K562 (cell line): ENCODE data around the gene CLHC1. TPM values are rescaled to one million over a fixed set of nuclear protein-coding genes. Genes with fewer than 3 reads are reported as not detected.

ENCODE experiments used
- CCNT2 ChIP-seq: IDR thresholded peaks from 2 replicates; pipeline ENCODE4 v1.6.1; 2011; ENCODE audit warnings: borderline replicate concordance, low read depth, mild to moderate bottlenecking, moderate library complexity, mixed read lengths, low read length; ENCODE audit not compliant: insufficient read length; ENCODE audit errors: extremely low read depth
- CEBPG ChIP-seq, 3 experiments: fragments of 200-800 bp in 1 of 3; sonication (Bioruptor generic) in 1 of 3; sonication (generic) in 1 of 3; formaldehyde crosslinking in 1 of 3; IDR thresholded peaks in 2 of 3; conservative IDR thresholded peaks in 1 of 3; 2 replicates each; pipeline versions ENCODE4 v1.6.1 to v1.8.0; 2016 to 2022; ENCODE audit warnings: missing compliant biosample characterization in 2 of 3, missing genetic modification characterization in 2 of 3, mild to moderate bottlenecking in 1 of 3, missing genetic modification reagents in 1 of 3
- ELF1 ChIP-seq: fragments of 200-800 bp; sonication (Bioruptor generic); IDR thresholded peaks from 2 replicates; pipeline ENCODE4 v1.6.1; 2016; ENCODE audit warnings: missing genetic modification characterization, missing compliant biosample characterization
- HDAC2 ChIP-seq: fragments of 450-650 bp; IDR thresholded peaks from 2 replicates; pipeline ENCODE4 v1.6.1; 2016; ENCODE audit warnings: mild to moderate bottlenecking
- HSF4 ChIP-seq: fragments of 250-450 bp; sonication (Bioruptor Pico); IDR thresholded peaks from 2 replicates; pipeline ENCODE4 v2.1.2; 2022; ENCODE audit warnings: mild to moderate bottlenecking, moderate library complexity, borderline replicate concordance
- KLF1 ChIP-seq: fragments of 450-650 bp; IDR thresholded peaks from 2 replicates; pipeline ENCODE4 v1.6.1; 2016; ENCODE audit warnings: missing genetic modification characterization, missing compliant biosample characterization
- MCM5 ChIP-seq: fragments of 450-650 bp; IDR thresholded peaks from 2 replicates; pipeline ENCODE4 v1.6.1; 2016; ENCODE audit warnings: low read depth
- MTA3 ChIP-seq: fragments of 450-650 bp; formaldehyde crosslinking; IDR thresholded peaks from 2 replicates; pipeline ENCODE4 v1.6.1; 2017; ENCODE audit warnings: mild to moderate bottlenecking, borderline replicate concordance
- PHB2 ChIP-seq: fragments of 450-650 bp; IDR thresholded peaks from 2 replicates; pipeline ENCODE4 v1.6.1; 2017; ENCODE audit warnings: low read depth
- POLR3G ChIP-seq: IDR thresholded peaks from 2 replicates; pipeline ENCODE4 v1.6.1; 2011; ENCODE audit not compliant: insufficient read length, insufficient replicate concordance; ENCODE audit errors: extremely low read depth
- PPARD ChIP-seq: fragments of 250-450 bp; sonication (Bioruptor Pico); IDR thresholded peaks from 2 replicates; pipeline ENCODE4 v1.8.0; 2022; ENCODE audit warnings: inconsistent platforms, mild to moderate bottlenecking, moderate library complexity
- RBM14 ChIP-seq: fragments of 200-400 bp; formaldehyde crosslinking; IDR thresholded peaks from 2 replicates; pipeline ENCODE4 v1.6.1; 2018; ENCODE audit warnings: low read depth, mild to moderate bottlenecking, low read length, moderate library complexity, borderline replicate concordance; ENCODE audit not compliant: insufficient read depth
- SMAD3 ChIP-seq: fragments of 450-650 bp; formaldehyde crosslinking; conservative IDR thresholded peaks from 2 replicates; pipeline ENCODE4 v1.4.0; 2020; ENCODE audit warnings: mild to moderate bottlenecking
- SMAD4 ChIP-seq: fragments of 250-450 bp; sonication (Bioruptor Pico); conservative IDR thresholded peaks from 2 replicates; pipeline ENCODE4 v1.8.0; 2021; ENCODE audit warnings: inconsistent platforms, mild to moderate bottlenecking, moderate library complexity
- SUPT5H ChIP-seq: fragments of 450-650 bp; IDR thresholded peaks from 2 replicates; pipeline ENCODE4 v1.6.1; 2016
- ZBTB1 ChIP-seq: sonication (generic); formaldehyde crosslinking; IDR thresholded peaks from 2 replicates; pipeline ENCODE4 v1.8.1; 2023; ENCODE audit warnings: missing genetic modification reagents, low read depth, mild to moderate bottlenecking, borderline replicate concordance
- ZNF586 ChIP-seq: fragments of 450-650 bp; formaldehyde crosslinking; conservative IDR thresholded peaks from 2 replicates; pipeline ENCODE4 v1.4.0; 2020; ENCODE audit warnings: mild to moderate bottlenecking, moderate library complexity
- polyA plus RNA-seq, 8 experiments: library from polyadenylated mRNA; depleted of rRNA in 4 of 8; stranded (reverse) in 5 of 8; unstranded in 3 of 8; fragments of >200 nt; fragmentation: Nextera tagmentation in 2 of 8; fragmentation: Illumina TruSeq in 1 of 8; extraction: Ambion mirVana in 2 of 8; extraction: Trizol in 1 of 8; gene quantifications; 2 replicates each; pipeline versions ENCODE4 v1.2.1 to v1.2.3, GENCODE V29; 2011 to 2014; ENCODE audit warnings: inconsistent platforms in 1 of 8, missing spikeins in 1 of 8
- total RNA-seq, 7 experiments: library from RNA; depleted of rRNA in 6 of 7; stranded (reverse); fragments of >200 nt in 6 of 7; fragmentation: Illumina TruSeq in 2 of 7; extraction: Trizol in 2 of 7; gene quantifications; 2 replicates each; pipeline versions ENCODE4 v1.2.1 to v1.2.3, GENCODE V29; 2011 to 2021; ENCODE audit warnings: low replicate concordance in 1 of 7
- TF ChIP-seq, protein P1 (sequence below): fragments of 250-450 bp; sonication (Bioruptor Pico); IDR thresholded peaks from 2 replicates; pipeline ENCODE4 v1.8.0; 2021; ENCODE audit warnings: moderate library complexity, mild to moderate bottlenecking, inconsistent platforms
- TF ChIP-seq, protein P2 (sequence below): fragments of 450-650 bp; formaldehyde crosslinking; IDR thresholded peaks from 2 replicates; pipeline ENCODE4 v1.4.0; 2020; ENCODE audit warnings: mild to moderate bottlenecking, moderate library complexity
- TF ChIP-seq, protein P3 (sequence below): fragments of 250-450 bp; sonication (Bioruptor Pico); IDR thresholded peaks from 2 replicates; pipeline ENCODE4 v1.5.0; 2021

The CLHC1 gene
- total and polyA plus RNA-seq, 9 of the 15 experiments (the other 6 are each of a cell fraction or from before 2014, with no cell fraction given) = 3.7 to 14.3 (median 8.6) TPM

DNA sequence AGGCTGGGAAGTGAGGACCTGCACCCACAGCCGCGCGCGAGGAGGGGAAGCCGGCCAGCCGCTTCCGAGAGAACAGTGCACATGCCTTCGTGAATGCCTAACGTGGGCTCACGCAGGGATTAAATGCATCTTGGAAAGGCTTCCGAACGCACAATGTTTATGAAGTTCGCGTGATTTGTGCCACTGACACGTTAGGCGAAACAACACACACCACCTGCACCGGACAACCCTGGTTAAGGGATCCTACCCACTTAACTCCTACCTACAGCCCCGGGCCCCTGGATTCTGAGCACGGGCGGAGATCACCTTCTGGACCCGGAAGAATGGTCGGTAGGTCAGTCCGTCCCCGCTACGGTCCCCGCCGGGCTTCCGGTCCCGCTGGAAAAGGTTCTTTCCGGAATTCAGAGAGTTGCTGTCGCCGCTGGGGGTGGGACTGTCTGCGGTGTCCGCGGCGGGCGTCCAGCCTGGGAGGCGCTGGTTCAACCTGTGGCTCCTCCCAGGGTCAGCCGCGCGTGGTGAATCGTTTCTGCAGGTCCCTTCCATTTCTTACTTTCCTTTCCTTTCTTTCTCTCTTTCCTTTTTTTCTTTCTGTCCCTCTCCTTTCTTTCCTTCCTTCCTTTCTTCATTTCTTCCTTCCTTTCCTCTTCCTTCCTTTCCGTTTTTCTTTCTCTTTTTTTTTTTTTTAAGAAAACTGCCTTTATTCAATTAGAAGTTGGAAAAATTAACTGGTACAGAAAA lies 37.0 kb upstream of the CLHC1 start, which contains the start of gene MTIF2 (continued):
- peak; percentile 100 for TF ChIP-seq SMAD4 (CRISPR knock-in tag)
- TF ChIP-seq POLR3G = no peak
- TF ChIP-seq CEBPG (CRISPR knock-in tag; IDR thresholded peaks at IDR 0.05) = no peak
- no peak for TF ChIP-seq CEBPG (tag; conservative IDR thresholded peaks at IDR 0.05 in 1 of 2, IDR thresholded peaks at IDR 0.05 in 1 of 2)
- TF ChIP-seq SUPT5H = peak; percentile 94
- peak; percentile 74; the same call in 1 of the 2 replicates for TF ChIP-seq HDAC2
- no peak for TF ChIP-seq PPARD (CRISPR knock-in tag)
- no peak; the same call in 1 of the 2 replicates for TF ChIP-seq ZBTB1 (CRISPR knock-in tag)
- no peak for TF ChIP-seq HSF4 (CRISPR knock-in tag)
- TF ChIP-seq SMAD3 (CRISPR knock-in tag) = peak; percentile 18; the same call in 1 of the 2 replicates
- TF ChIP-seq, protein P1, sequence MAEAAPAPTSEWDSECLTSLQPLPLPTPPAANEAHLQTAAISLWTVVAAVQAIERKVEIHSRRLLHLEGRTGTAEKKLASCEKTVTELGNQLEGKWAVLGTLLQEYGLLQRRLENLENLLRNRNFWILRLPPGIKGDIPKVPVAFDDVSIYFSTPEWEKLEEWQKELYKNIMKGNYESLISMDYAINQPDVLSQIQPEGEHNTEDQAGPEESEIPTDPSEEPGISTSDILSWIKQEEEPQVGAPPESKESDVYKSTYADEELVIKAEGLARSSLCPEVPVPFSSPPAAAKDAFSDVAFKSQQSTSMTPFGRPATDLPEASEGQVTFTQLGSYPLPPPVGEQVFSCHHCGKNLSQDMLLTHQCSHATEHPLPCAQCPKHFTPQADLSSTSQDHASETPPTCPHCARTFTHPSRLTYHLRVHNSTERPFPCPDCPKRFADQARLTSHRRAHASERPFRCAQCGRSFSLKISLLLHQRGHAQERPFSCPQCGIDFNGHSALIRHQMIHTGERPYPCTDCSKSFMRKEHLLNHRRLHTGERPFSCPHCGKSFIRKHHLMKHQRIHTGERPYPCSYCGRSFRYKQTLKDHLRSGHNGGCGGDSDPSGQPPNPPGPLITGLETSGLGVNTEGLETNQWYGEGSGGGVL (CRISPR knock-in tag) = no peak
- TF ChIP-seq MCM5 = no peak
- TF ChIP-seq PHB2 = peak; percentile 73
- TF ChIP-seq ZNF586 (CRISPR knock-in tag) = no peak
- TF ChIP-seq RBM14 = no peak
- TF ChIP-seq MTA3 = peak; percentile 67; the same call in 1 of the 2 replicates
- TF ChIP-seq, protein P2, sequence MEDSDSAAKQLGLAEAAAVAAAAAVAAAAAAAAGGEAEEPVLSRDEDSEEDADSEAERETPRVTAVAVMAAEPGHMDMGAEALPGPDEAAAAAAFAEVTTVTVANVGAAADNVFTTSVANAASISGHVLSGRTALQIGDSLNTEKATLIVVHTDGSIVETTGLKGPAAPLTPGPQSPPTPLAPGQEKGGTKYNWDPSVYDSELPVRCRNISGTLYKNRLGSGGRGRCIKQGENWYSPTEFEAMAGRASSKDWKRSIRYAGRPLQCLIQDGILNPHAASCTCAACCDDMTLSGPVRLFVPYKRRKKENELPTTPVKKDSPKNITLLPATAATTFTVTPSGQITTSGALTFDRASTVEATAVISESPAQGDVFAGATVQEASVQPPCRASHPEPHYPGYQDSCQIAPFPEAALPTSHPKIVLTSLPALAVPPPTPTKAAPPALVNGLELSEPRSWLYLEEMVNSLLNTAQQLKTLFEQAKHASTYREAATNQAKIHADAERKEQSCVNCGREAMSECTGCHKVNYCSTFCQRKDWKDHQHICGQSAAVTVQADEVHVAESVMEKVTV (CRISPR knock-in tag) = no peak; the same call in 1 of the 2 replicates
- TF ChIP-seq ELF1 (tag) = peak; percentile 99
- TF ChIP-seq, protein P3, sequence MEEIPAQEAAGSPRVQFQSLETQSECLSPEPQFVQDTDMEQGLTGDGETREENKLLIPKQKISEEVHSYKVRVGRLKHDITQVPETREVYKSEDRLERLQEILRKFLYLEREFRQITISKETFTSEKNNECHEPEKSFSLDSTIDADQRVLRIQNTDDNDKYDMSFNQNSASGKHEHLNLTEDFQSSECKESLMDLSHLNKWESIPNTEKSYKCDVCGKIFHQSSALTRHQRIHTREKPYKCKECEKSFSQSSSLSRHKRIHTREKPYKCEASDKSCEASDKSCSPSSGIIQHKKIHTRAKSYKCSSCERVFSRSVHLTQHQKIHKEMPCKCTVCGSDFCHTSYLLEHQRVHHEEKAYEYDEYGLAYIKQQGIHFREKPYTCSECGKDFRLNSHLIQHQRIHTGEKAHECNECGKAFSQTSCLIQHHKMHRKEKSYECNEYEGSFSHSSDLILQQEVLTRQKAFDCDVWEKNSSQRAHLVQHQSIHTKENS (CRISPR knock-in tag) = no peak
- TF ChIP-seq CCNT2 = peak; percentile 58
- TF ChIP-seq KLF1 = peak; percentile 76; the same call in 1 of the 2 replicates
